OCI-LY1 (cell line): ENCODE results near the gene LMBR1.
"Not testable (repeated sequence)": the region's sequence is repeated elsewhere in the genome, so short reads cannot be mapped to it uniquely, and the experiment has no call there.

ENCODE experiments used
- EZH2 ChIP-seq: fragments of 200-600 bp; sonication (generic), shearing (Covaris generic); IDR thresholded peaks from 2 replicates; pipeline ENCODE4 v1.8.0; 2017; ENCODE audit warnings: borderline replicate concordance, mixed run types, mild to moderate bottlenecking, antibody characterized with exemption, low read length, moderate library complexity, mixed read lengths
- TF ChIP-seq, protein P1 (sequence below): fragments of 200-600 bp; sonication (generic), shearing (Covaris generic); IDR thresholded peaks from 2 replicates; pipeline ENCODE4 v1.5.1; 2017; ENCODE audit warnings: mild to moderate bottlenecking, antibody characterized with exemption, low read length, moderate library complexity, mixed read lengths

GRCh38 chr7:156925821-156926220, 32.8 kb upstream of the LMBR1 start:
- TF ChIP-seq, protein P1, sequence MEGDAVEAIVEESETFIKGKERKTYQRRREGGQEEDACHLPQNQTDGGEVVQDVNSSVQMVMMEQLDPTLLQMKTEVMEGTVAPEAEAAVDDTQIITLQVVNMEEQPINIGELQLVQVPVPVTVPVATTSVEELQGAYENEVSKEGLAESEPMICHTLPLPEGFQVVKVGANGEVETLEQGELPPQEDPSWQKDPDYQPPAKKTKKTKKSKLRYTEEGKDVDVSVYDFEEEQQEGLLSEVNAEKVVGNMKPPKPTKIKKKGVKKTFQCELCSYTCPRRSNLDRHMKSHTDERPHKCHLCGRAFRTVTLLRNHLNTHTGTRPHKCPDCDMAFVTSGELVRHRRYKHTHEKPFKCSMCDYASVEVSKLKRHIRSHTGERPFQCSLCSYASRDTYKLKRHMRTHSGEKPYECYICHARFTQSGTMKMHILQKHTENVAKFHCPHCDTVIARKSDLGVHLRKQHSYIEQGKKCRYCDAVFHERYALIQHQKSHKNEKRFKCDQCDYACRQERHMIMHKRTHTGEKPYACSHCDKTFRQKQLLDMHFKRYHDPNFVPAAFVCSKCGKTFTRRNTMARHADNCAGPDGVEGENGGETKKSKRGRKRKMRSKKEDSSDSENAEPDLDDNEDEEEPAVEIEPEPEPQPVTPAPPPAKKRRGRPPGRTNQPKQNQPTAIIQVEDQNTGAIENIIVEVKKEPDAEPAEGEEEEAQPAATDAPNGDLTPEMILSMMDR, result not testable (repeated sequence)
- not testable (repeated sequence) for TF ChIP-seq EZH2
